ENCODE measurements around the gene ITM2C. TPM values are rescaled to one million over a fixed set of nuclear protein-coding genes. Genes with fewer than 3 reads are reported as not detected.

ITM2C gene
- total and polyA plus RNA-seq, 2 of the 8 experiments (the other 6 are each of a cell fraction or from before 2014, with no cell fraction given) = 362 to 742 TPM

- TF ChIP-seq CHD7 (IDR thresholded peaks at IDR 0.05; ENCODE audit: insufficient replicate concordance, low read length) = no peak
These were observed 13.2 kb downstream of the ITM2C start (continued) for GRCh38 chr2:230877759-230878598.
